ENCODE results near the gene ASIC1. TPM values are rescaled to one million over a fixed set of nuclear protein-coding genes. Genes with fewer than 3 reads are reported as not detected.

ASIC1 gene
- polyA plus RNA-seq, 3 donors = not detected

DNA sequence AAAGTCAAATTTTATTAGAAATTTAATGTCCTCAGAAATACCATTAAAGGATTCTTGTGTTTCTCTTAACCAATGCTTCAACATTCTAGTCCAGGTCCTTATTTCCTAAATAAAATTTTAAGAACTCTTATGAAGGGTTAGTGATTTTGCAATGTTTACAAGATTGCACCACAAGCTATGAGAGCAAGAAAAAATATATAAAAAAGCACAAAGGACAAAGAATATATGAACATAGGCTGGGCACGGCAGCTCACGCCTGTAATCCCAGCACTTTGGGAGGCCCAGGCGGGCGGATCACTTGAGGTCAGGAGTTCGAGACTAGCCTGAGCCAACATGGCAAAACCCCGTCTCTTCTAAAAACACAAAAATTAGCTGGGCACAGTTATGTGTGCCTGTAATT lies 39.8 kb upstream of the ASIC1 start:
- no CpG with 5 or more reads among the region's 6 CpGs for WGBS (ENCODE audit: insufficient coverage)

DNA sequence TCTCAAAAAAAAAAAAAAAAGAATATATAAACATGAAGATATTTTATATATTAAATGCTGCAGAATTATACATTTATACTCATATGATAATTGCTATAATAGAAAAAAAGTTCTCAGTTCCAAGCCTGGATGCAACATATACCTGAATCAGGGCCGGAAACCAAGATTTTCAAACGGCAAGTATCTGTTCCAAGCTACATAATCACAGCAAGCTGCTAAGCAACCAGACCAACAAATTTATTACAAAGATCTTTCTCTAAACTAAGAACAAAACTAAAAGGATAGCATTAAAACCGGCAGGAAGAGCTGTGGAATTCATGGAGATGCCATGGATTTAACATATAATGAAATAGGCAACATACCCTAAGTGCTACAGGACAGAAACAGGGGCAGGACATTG lies 39.2 kb upstream of the ASIC1 start:
- Histone ChIP-seq H3K79me2 (ENCODE audit: insufficient read depth, low read length) (peaks cover 99% of the 10 kb centered on the region), H3K4me3 (replicated peaks in 1 of 3; ENCODE audit: low read depth in 2 of 3, low read length in 3 of 3) (no peak overlapping the region), H3K36me3 (replicated peaks in 1 of 2; ENCODE audit: control insufficient read depth in 1 of 2, insufficient read depth in 2 of 2, low read length in 2 of 2) (peaks cover 9 to 20% of the 10 kb centered on the region in 2 donors), H2AFZ (ENCODE audit: insufficient read depth, low read depth, low read length, poor library complexity, severe bottlenecking) (no peak overlapping the region), H3K27ac (ENCODE audit: low read depth in 1 of 2, low read length in 2 of 2) (peak overlapping the region; percentile 82 to 85), H3K4me1 (ENCODE audit: control insufficient read depth in 1 of 2, insufficient read depth in 2 of 2, low read length in 2 of 2) (peaks cover 18 to 24% of the 10 kb centered on the region in 2 donors), H4K20me1 (ENCODE audit: insufficient read depth, low read length) (no peaks in the 10 kb centered on the region), H3K9ac (ENCODE audit: insufficient read depth, low read length, poor library complexity, severe bottlenecking) (no peak overlapping the region), H3K27me3 (ENCODE audit: control insufficient read depth in 2 of 2, insufficient read depth in 2 of 2, low read length in 2 of 2) (no peaks in the 10 kb centered on the region), H3K4me2 (replicated peaks; ENCODE audit: extremely low read depth, low read length, poor library complexity, severe bottlenecking) (no peak overlapping the region), H3K9me3 (replicated peaks in 1 of 2; ENCODE audit: control insufficient read depth in 1 of 2, insufficient read depth in 1 of 2, low read length in 2 of 2) (no peaks in the 10 kb centered on the region)
- no peaks in the 10 kb centered on the region for H3K9me3 Mint-ChIP-seq
- H3K36me3 Mint-ChIP-seq = peaks cover 17 to 27% of the 10 kb centered on the region in 2 donors
- H3K27ac Mint-ChIP-seq = peak overlapping the region; percentile 6 to 96 (median 89)
- intact Hi-C loops (cut with micrococcal nuclease) = no loop called here
- no peak for DNase-seq
- WGBS (ENCODE audit: insufficient coverage) = 100% methylated on average over 1 of the region's 3 CpGs
- TF ChIP-seq, protein P1, sequence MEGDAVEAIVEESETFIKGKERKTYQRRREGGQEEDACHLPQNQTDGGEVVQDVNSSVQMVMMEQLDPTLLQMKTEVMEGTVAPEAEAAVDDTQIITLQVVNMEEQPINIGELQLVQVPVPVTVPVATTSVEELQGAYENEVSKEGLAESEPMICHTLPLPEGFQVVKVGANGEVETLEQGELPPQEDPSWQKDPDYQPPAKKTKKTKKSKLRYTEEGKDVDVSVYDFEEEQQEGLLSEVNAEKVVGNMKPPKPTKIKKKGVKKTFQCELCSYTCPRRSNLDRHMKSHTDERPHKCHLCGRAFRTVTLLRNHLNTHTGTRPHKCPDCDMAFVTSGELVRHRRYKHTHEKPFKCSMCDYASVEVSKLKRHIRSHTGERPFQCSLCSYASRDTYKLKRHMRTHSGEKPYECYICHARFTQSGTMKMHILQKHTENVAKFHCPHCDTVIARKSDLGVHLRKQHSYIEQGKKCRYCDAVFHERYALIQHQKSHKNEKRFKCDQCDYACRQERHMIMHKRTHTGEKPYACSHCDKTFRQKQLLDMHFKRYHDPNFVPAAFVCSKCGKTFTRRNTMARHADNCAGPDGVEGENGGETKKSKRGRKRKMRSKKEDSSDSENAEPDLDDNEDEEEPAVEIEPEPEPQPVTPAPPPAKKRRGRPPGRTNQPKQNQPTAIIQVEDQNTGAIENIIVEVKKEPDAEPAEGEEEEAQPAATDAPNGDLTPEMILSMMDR (IDR thresholded peaks at IDR 0.05) = no peak
- peaks cover 36% of the 10 kb centered on the region for H3K4me1 Mint-ChIP-seq
- no peak overlapping the region for H3K4me3 Mint-ChIP-seq
- no peaks in the 10 kb centered on the region for H3K27me3 Mint-ChIP-seq (ENCODE audit: low read depth in 3 of 3)

More for the DNA sequence above, 39.8 kb upstream of the ASIC1 start:
- Histone ChIP-seq H3K4me2 (replicated peaks; ENCODE audit: extremely low read depth, low read length, poor library complexity, severe bottlenecking) (peak overlapping the region; percentile 53), H2AFZ (ENCODE audit: insufficient read depth, low read depth, low read length, poor library complexity, severe bottlenecking) (peak overlapping the region; percentile 53), H4K20me1 (ENCODE audit: insufficient read depth, low read length) (no peaks in the 10 kb centered on the region), H3K9me3 (replicated peaks in 1 of 2; ENCODE audit: control insufficient read depth in 1 of 2, insufficient read depth in 1 of 2, low read length in 2 of 2) (no peaks in the 10 kb centered on the region), H3K79me2 (ENCODE audit: insufficient read depth, low read length) (peaks cover 98% of the 10 kb centered on the region), H3K27ac (ENCODE audit: low read depth in 1 of 2, low read length in 2 of 2) (peak overlapping the region; percentile 82 to 85), H3K4me1 (ENCODE audit: control insufficient read depth in 1 of 2, insufficient read depth in 2 of 2, low read length in 2 of 2) (peaks cover 18 to 24% of the 10 kb centered on the region in 2 donors), H3K27me3 (ENCODE audit: control insufficient read depth in 2 of 2, insufficient read depth in 2 of 2, low read length in 2 of 2) (no peaks in the 10 kb centered on the region), H3K36me3 (replicated peaks in 1 of 2; ENCODE audit: control insufficient read depth in 1 of 2, insufficient read depth in 2 of 2, low read length in 2 of 2) (peaks cover 9 to 21% of the 10 kb centered on the region in 2 donors), H3K9ac (ENCODE audit: insufficient read depth, low read length, poor library complexity, severe bottlenecking) (peak overlapping the region; percentile 34), H3K4me3 (replicated peaks in 1 of 3; ENCODE audit: low read depth in 2 of 3, low read length in 3 of 3) (peak overlapping the region in 1 of 3 experiments; percentile 60)
- Mint-ChIP-seq H3K4me3 (peak overlapping the region in 1 of 2 donors; percentile 48), H3K36me3 (peaks cover 17 to 31% of the 10 kb centered on the region in 2 donors), H3K27ac (peak overlapping the region; percentile 64 to 96 (median 92)), H3K4me1 (peaks cover 33% of the 10 kb centered on the region), H3K27me3 (ENCODE audit: low read depth in 3 of 3) (no peaks in the 10 kb centered on the region), H3K9me3 (no peaks in the 10 kb centered on the region)
- DNase-seq = peak; percentile 38 to 62 (median 58)
- TF ChIP-seq, protein P1 (IDR thresholded peaks at IDR 0.05) = no peak
- intact Hi-C loops (cut with micrococcal nuclease) = no loop called here

All from CD14-positive monocyte (primary cell).